GM18861 (cell line): ENCODE results near the gene TGM1.
"Not testable (repeated sequence)": the region's sequence is repeated elsewhere in the genome, so short reads cannot be mapped to it uniquely, and the experiment has no call there.

Experiments
- ATAC-seq: cut with Tn5 transposase; IDR thresholded peaks from one replicate; pipeline ENCODE4 v1.9.1; 2021; ENCODE audit not compliant: unreplicated experiment

TGM1 gene

DNA sequence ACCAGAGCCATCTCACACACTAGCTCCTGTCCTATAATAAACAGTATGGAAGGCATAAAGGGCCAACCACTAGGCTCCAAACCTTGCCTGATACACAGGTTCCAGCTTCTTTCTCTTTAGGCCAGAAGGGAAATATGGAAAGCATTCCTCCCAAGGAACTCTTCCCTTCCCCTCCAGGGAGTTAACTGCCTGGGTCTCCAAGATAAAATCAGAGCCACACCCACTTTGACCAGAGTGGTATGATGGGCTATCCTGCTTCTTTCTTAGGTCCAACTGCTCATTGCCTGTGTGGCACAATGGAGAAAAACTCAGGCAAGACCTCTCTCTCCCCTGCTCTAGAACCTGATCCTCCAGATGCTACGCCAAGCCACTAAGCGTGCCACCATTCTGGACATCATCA, 55.4 kb downstream of the TGM1 start:
- no peak for ATAC-seq

DNA sequence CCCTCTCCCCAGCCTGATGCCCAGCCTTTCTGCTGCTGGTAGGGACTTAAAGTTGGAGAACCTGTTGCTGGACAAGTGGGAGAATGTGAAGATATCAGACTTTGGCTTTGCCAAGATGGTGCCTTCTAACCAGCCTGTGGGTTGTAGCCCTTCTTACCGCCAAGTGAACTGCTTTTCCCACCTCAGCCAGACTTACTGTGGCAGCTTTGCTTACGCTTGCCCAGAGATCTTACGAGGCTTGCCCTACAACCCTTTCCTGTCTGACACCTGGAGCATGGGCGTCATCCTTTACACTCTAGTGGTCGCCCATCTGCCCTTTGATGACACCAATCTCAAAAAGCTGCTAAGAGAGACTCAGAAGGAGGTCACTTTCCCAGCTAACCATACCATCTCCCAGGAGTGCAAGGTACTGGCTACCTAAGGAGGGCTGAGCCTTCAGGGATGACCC, 55.8 kb downstream of the TGM1 start:
- ATAC-seq: no peak

DNA sequence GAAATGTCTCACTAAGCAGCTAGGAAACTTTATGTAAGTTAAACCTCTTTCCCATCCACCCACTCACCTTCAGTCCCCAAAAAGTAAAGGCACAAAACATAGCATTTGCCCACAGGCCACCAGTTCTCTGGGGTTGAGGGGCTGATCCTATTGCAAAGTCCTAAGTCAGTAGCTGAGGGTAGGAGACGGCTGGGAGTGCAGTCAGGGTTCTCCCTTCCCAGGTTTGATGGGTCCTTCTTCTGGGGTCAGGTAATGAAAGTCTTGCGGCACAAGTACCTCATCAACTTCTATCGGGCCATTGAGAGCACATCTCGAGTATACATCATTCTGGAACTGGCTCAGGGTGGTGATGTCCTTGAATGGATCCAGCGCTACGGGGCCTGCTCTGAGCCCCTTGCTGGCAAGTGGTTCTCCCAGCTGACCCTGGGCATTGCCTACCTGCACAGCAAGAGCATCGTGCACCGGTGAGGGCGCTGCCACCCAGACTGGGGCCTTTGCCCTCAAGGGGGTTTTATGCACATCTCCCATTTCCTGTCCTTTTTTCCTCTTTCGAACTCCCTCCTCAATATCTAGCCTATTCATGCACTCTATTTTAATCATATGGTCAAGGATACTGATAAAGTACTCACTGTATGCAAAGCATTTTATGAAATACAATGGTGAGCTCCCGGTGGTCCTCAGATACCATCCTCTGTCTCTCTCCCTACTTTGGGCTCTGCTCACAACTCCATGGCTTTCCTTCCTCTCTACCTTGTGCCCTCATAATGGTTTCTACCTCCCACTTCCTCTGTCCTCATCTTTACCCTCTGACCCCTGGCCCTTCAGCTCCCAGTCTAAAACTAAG, 56.5 kb downstream of the TGM1 start:
- ATAC-seq: no peak

DNA sequence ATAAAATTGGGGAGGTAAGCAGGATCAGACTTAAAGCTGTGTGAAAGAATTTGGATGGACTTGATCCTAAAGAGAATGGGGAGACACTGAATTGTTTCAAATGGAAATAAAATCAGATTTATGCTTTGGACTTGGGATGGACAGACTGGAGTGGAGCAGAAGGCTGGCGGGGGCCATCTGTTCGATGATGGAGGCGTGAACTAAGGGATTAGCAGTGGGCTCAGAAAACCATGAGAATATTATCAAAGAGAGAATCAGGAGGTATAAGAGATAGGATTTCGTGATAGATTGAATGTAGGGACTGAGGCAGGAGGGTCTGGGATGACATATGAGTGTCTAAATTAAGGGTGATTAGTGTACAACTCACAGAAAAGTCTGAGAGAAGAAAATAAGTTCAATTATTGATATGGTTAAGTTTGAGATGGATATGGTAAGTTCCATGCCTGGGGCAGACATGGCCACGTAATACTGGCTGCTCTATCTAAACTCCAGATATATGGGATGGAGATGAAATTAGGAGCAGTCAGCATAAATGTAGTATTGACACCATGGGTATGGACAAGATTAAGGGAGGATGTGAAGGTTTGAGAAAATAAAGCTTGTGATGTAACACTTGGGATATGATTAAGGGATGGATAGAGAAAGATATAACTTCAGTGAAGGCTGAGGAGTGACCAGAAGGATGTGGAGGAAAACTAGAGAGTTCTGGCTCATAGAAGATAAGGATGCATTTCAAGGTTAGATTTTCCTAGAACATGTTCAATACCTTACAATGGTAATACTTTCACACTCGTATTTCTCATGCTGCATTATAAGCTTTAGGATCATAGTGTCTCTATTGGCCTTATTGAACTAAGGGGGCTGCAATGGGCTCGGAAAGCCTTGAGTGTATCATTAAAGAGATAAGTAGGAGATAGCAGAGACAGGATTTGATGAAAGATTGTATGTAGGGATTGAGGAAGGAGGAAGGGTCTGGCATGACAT, 58.5 kb downstream of the TGM1 start:
- no peak for ATAC-seq

DNA sequence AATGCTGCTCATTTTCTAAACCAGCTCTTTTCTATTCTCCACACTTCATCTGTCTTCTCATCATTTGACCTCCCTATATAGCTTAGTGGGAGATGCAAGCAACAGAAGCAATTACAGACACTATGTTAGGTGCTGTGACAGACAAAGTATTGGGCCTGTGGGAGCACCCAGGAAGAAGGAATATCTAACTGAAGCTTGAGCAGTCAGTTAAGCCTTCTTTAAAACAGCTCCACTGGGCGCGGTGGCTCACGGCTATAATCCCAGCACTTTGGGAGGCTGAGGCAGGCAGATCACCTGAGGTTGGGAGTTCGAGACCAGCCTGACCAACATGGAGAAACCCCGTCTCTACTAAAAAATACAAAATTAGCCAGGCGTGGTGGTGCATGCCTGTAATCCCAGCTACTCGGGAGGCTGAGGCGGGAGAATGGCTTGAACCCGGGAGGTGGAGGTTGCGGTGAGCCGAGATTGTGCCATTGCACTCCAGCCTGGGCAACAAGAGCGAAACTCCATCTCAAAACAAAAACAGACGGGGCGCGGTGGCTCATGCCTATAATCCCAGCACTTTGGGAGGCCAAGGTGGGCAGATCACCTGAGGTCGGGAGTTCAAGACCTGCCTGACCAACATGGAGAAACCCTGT, 59.6 kb downstream of the TGM1 start:
- not testable (repeated sequence) for ATAC-seq

DNA sequence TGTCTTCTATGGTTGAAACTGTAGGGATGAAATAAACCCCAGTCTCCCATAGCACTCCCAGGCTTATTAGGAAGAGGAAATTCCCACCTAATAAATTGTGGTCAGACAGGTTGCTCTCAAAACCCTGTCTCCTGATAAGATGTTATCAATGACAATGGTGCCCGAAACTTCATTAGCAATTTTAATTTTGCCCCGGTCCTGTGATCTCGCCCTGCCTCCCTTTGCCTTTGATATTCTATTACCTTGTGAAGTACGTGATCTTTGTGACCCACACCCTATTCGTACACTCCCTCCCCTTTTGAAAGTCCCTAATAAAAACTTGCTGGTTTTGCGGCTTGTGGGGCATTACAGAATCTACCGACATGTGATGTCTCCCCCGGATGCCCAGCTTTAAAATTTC, 60.4 kb downstream of the TGM1 start:
- not testable (repeated sequence) for ATAC-seq
